ENCODE results near the gene PROCA1.
"Not testable (repeated sequence)": the region's sequence is repeated elsewhere in the genome, so short reads cannot be mapped to it uniquely, and the experiment has no call there.

Gene PROCA1

DNA sequence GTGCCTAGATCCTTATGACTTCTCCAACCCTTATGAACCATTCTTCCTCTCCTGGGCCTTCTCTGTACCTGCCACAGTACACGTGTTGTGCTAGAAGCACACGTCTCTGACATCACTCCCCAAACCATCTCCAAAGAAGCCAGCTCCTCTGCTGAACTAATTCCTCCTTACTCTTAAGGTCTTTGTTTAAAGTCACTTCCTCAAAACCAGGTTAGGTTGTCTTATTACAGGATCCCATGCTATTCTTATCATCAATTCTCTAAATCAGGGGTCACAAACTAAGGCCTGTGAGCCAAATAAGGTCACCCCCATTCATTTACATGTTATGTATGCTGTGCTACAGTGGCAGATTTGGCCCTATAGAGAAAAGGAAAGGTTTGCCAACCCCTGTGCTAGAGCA, 45.7 kb downstream of the PROCA1 start:
- no peak for DNase-seq

- DNase-seq = no peak
These were observed 48.0 kb downstream of the PROCA1 start for GRCh38 chr17:28663723-28664122.

GRCh38 chr17:28662527-28662829, 49.2 kb downstream of the PROCA1 start:
- DNase-seq = no peak

DNA sequence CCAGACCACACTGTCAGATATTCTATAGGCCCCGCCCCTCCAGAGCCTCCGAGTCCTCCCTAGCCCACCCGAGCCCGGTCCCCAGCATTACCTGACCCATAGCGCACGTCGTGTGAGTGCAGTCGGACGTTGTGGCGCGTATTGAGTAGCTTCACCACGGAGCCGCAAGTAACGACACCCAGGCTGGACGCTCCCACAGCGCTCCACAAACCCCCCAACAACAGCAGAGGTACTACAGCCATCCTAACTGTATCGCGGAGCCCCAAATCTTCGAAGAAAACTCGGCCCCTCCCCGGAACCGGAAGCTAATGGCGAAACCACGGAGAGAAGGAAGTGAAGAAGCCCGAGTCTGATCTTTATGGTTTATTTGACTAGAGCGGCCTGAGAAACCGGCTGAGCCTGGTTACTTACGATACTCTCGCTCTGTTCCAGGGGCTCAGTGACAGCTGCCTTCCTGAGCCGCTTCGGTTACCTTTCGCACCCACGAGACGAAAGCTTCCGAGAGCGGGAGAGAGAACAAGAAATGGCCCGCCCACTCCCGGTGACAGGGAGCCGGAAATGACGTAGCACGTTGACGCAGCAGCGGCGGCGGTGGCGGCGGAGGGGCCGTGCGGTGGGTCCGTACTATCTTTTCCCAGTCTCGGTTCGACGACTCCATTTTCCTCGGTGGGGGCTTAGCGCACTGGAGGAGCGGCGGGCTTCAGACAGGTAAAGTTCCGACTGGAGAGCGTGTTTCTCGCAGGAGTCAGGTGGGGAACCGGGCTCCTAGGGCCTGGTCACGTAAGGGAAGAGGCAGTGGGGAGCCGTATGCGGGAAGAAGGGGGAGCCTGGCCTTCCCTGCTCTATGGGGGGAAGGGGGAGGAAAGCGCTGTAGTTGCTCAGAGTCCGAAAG, 49.8 kb downstream of the PROCA1 start, which contains the start of the genes SDF2 and SUPT6H:
Gene SDF2, minus strand, starts transcription at position 272 of the 892 bp plus-strand sequence. Its CDS starts 30 bp downstream, at position 242.
Gene SUPT6H, plus strand, starts transcription at position 571 of the 892 bp plus-strand sequence. CDS start 11,197 bp downstream, outside the sequence.
- peak; percentile 94 to 96 (median 96) for DNase-seq

- not testable (repeated sequence) for DNase-seq
These were observed 52.2 kb downstream of the PROCA1 start for GRCh38 chr17:28659497-28659881.

- not testable (repeated sequence) for DNase-seq
These were observed 52.8 kb downstream of the PROCA1 start for GRCh38 chr17:28658766-28659496.

DNA sequence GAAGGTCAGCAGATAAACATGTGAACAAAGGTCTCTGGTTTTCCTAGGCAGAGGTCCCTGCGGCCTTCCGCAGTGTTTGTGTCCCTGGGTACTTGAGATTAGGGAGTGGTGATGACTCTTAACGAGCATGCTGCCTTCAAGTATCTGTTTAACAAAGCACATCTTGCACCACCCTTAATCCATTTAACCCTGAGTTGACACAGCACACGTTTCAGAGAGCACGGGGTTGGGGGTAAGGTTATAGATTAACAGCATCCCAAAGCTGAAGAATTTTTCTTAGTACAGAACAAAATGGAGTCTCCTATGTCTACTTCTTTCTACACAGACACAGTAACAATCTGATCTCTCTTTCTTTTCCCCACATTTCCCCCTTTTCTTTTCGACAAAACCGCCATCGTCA, 53.3 kb downstream of the PROCA1 start:
- not testable (repeated sequence) for DNase-seq

GRCh38 chr17:28657756-28658155, 53.9 kb downstream of the PROCA1 start:
- DNase-seq = no peak

DNA sequence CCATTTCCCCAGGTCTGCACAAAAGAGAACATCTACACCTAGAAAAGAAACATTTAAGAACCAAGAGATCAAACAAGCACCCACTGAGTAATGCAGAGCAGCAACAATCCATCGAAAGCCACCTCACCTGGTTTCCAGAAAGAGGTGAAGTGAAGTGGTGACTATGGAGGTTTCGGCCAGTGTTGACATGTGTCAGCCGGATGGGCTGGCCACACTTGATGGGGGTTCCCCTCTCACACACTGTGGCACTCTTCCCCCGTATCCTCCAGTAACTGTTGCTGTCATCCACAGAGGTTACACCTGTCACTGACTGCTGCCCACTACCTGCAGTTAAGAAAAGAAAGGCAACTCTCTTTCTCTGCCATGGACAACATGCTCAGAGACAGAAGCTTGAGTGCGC, 56.5 kb downstream of the PROCA1 start:
- DNase-seq = no peak
